Measurements from ENCODE around the gene ALDH7A1. TPM values are rescaled to one million over a fixed set of nuclear protein-coding genes. Genes with fewer than 3 reads are reported as not detected.

Gene ALDH7A1
- total RNA-seq, 1 experiment from 2014 or later = 176 TPM

GRCh38 chr5:126481243-126481642 is 113.8 kb downstream of the ALDH7A1 start (continued):
- no peak for TF ChIP-seq ZNF317 (CRISPR knock-in tag; IDR thresholded peaks at IDR 0.05; ENCODE audit: borderline replicate concordance, low read depth)
- TF ChIP-seq E2F5 (CRISPR knock-in tag; IDR thresholded peaks at IDR 0.05) = no peak

Other genes starting within 250 kb of the ALDH7A1 start
- gene GRAMD2B, start 171.8 kb downstream of the ALDH7A1 start, total RNA-seq (2021) = 10.3 to 11.6 TPM (median 10.8 TPM) in 3 replicates
- gene PHAX, start 5.7 kb upstream of the ALDH7A1 start, total RNA-seq (2021) = 45.6 to 58.2 TPM (median 46.8 TPM) in 3 replicates
- gene LMNB1, start 181.9 kb upstream of the ALDH7A1 start, total RNA-seq (2021) = 220 to 233 TPM (median 223 TPM) in 3 replicates

Data from WTC11 (cell line).